Liver (tissue), 3 donors: ENCODE results near the gene SPTBN1.

ENCODE experiments used
- CTCF ChIP-seq: fragments of 150-350 bp; IDR thresholded peaks from 2 replicates; pipeline ENCODE4 v1.5.1; 2017; ENCODE audit warnings: improper control_type of control experiment, low read depth, low read length; ENCODE audit not compliant: missing input control
- HNF4G ChIP-seq: IDR thresholded peaks from 2 replicates; pipeline ENCODE4 v1.6.1; 2016; ENCODE audit warnings: antibody characterized with exemption
- JUND ChIP-seq, 2 donors: IDR thresholded peaks; 2 replicates each; pipeline ENCODE4 v1.6.1; 2016; ENCODE audit warnings: antibody characterized with exemption in 2 of 2
- RAD21 ChIP-seq, 2 donors: IDR thresholded peaks; 2 replicates each; pipeline ENCODE4 v1.6.1; 2016; ENCODE audit warnings: antibody characterized with exemption in 2 of 2, mild to moderate bottlenecking in 2 of 2
- TF ChIP-seq, protein P1 (sequence below): IDR thresholded peaks from 2 replicates; pipeline ENCODE4 v1.6.1; 2016; ENCODE audit warnings: antibody characterized with exemption
- donor health status: healthy.
- donor health status: healthy.

- TF ChIP-seq CTCF (no peak), RAD21 (IDR thresholded peaks at IDR 0.05) (no peak), HNF4G (no peak), JUND (IDR thresholded peaks at IDR 0.05) (no peak)
- TF ChIP-seq, protein P1, sequence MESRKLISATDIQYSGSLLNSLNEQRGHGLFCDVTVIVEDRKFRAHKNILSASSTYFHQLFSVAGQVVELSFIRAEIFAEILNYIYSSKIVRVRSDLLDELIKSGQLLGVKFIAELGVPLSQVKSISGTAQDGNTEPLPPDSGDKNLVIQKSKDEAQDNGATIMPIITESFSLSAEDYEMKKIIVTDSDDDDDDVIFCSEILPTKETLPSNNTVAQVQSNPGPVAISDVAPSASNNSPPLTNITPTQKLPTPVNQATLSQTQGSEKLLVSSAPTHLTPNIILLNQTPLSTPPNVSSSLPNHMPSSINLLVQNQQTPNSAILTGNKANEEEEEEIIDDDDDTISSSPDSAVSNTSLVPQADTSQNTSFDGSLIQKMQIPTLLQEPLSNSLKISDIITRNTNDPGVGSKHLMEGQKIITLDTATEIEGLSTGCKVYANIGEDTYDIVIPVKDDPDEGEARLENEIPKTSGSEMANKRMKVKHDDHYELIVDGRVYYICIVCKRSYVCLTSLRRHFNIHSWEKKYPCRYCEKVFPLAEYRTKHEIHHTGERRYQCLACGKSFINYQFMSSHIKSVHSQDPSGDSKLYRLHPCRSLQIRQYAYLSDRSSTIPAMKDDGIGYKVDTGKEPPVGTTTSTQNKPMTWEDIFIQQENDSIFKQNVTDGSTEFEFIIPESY, result no peak
Measured at GRCh38 chr2:54579061-54579681, 123.0 kb downstream of the SPTBN1 start.
